CD8-positive, alpha-beta memory T cell (primary cell): Measurements from ENCODE around the gene INPP5A. TPM values are rescaled to one million over a fixed set of nuclear protein-coding genes. Genes with fewer than 3 reads are reported as not detected.

Source experiments
- CTCF ChIA-PET: fragments of 350-600 bp; sonication (Branson Sonifier 250); formaldehyde crosslinking; loops from one replicate; lab custom pipeline; 2021; ENCODE audit warnings: antibody characterized with exemption; lab: Charles Lee
- POLR2A ChIA-PET: fragments of 350-600 bp; sonication (Branson Sonifier 250); formaldehyde crosslinking; loops from one replicate; lab custom pipeline; 2021; ENCODE audit warnings: antibody characterized with exemption; lab: Charles Lee
- DNase-seq, 5 donors: peaks; one replicate each; pipeline versions ENCODE4 v3.0.0 to v3.0.0-alpha.2; 2020 to 2022; ENCODE audit warnings: mixed read lengths in 1 of 5
- H3K27ac ChIP-seq: one replicate; pipeline ENCODE4 v1.7.0; 2013; ENCODE audit warnings: low read depth, mild to moderate bottlenecking, low read length, moderate library complexity
- H3K27me3 ChIP-seq: 2 replicates; pipeline ENCODE4 v1.7.0; 2013; ENCODE audit warnings: low read length, mild to moderate bottlenecking; ENCODE audit not compliant: insufficient read depth, poor library complexity, severe bottlenecking
- H3K36me3 ChIP-seq: 2 replicates; pipeline ENCODE4 v1.7.0; 2013; ENCODE audit warnings: mild to moderate bottlenecking, low read length, moderate library complexity; ENCODE audit not compliant: insufficient read depth
- H3K4me1 ChIP-seq: 2 replicates; pipeline ENCODE4 v1.7.0; 2013; ENCODE audit warnings: mild to moderate bottlenecking, low read length, moderate library complexity; ENCODE audit not compliant: insufficient read depth
- H3K4me3 ChIP-seq: 2 replicates; pipeline ENCODE4 v1.7.0; 2013; ENCODE audit warnings: mild to moderate bottlenecking, low read length
- H3K9me3 ChIP-seq: 2 replicates; pipeline ENCODE4 v1.7.0; 2013; ENCODE audit warnings: mild to moderate bottlenecking, low read length
- H3K27ac Mint-ChIP-seq, 8 donors: one replicate each; pipeline ENCODE4 v1.8.0; 2020 to 2021; ENCODE audit warnings: mixed read lengths in 8 of 8, mild to moderate bottlenecking in 6 of 8, inconsistent platforms in 3 of 8, moderate library complexity in 3 of 8
- H3K27me3 Mint-ChIP-seq, 2 donors: one replicate each; pipeline ENCODE4 v1.8.0; 2020 to 2021; ENCODE audit warnings: mixed read lengths in 2 of 2, mild to moderate bottlenecking in 1 of 2, moderate library complexity in 1 of 2
- H3K36me3 Mint-ChIP-seq, 3 donors: one replicate each; pipeline ENCODE4 v1.8.0; 2020 to 2021; ENCODE audit warnings: mixed read lengths in 3 of 3, inconsistent platforms in 1 of 3, mild to moderate bottlenecking in 1 of 3
- H3K4me1 Mint-ChIP-seq, 3 donors: one replicate each; pipeline ENCODE4 v1.8.0; 2020 to 2021; ENCODE audit warnings: mixed read lengths in 3 of 3, inconsistent platforms in 1 of 3, mild to moderate bottlenecking in 1 of 3
- H3K4me3 Mint-ChIP-seq, 7 donors: one replicate each; pipeline ENCODE4 v1.8.0; 2020 to 2021; ENCODE audit warnings: mixed read lengths in 7 of 7, mild to moderate bottlenecking in 6 of 7, moderate library complexity in 4 of 7, inconsistent platforms in 2 of 7
- H3K9me3 Mint-ChIP-seq, 5 donors: one replicate each; pipeline ENCODE4 v1.8.0; 2020 to 2022; ENCODE audit warnings: mixed read lengths in 5 of 5, mild to moderate bottlenecking in 3 of 5, moderate library complexity in 2 of 5, inconsistent platforms in 1 of 5
- polyA plus RNA-seq: library from polyadenylated mRNA; unstranded; fragments of 300-500 nt; fragmentation: Illumina TruSeq; gene quantifications from one replicate; pipeline ENCODE4 v1.2.3, GENCODE V29; 2021
- total RNA-seq, 2 experiments: library from RNA; stranded (reverse); gene quantifications; one replicate each; pipeline ENCODE4 v1.2.3, GENCODE V29; 2021

The INPP5A gene
- total and polyA plus RNA-seq, 3 experiments from 2014 or later = 1.1 to 6.1 (median 4.8) TPM

DNA sequence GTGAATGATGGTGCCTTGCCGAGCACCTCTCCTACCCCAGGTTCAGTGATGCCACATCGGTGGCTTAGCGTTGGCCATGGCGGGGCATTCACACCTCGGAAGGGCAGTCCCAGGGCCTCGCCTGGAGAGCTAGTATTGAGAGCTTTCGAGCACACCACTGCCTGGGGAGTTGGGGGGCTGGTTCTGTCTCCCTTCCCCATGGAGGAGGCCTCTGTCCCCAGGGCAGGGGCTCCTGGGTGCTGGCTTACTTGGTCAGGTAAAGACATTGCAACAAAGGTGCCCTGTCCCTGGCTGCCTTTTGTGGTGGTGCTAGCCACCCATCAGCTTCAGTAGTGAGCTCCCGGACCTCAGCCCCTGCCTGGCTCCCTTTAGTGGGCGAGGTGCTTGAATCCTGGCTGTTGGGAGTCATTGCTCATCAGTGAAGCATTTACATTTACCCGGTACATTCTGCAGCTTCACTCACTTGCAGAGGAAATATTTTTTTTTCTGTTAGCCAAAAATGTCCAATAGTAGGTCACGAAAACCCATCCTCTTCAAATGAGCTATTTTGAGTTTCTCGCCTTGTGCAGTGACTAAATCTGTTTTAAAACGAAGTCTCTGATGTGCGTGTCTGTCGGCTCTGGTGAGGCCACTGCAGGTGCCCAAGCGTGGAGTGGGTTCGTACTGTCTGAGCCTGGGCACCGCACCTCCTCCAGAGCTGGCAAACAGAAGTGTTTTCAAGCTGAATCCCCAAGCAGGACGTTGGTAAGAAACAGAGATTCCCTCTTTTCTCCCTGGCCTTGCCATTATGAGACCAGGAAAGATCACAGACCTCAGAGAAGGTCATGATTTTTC, 95.5 kb downstream of the INPP5A start:
- CTCF ChIA-PET = interaction anchor here (0.8 kb wide), 1 partner anchor 173 kb away, joined by 4 read pairs; no protein-coding TSS in a partner anchor
- H3K27me3 Mint-ChIP-seq = no peaks in the 10 kb centered on the region

DNA sequence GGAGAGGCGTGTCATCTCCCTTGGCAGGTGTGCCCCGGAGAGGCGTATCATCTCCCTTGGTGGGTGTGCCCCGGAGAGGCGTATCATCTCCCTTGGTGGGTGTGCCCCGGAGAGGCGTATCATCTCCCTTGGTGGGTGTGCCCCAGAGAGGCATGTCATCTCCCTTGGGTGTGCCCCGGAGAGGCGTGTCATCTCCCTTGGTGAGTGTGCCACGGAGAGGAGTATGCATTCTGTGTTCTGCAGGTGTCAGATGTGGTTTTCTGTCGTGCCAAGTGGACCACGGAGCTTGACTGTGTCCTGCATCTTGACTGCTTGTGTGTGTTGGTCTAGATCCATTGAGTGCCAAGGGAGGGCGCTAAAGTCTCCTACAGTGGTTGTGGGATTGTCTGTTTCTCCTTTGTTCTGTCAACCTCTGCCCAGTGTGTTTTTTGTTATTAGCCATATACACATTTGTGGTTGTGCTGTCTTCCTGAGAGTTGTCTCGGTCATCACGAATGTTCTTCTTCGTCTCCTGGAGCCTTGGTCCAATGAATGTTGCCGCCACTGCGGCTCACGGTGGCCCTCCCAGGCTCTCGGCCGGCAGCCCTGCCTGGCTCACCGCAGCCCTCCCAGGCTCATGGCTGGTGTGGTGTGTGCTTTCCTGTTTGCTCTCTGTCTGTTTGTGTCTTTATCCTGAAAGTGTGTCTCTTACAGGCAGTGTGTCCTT, 96.8 kb downstream of the INPP5A start:
- no peaks in the 10 kb centered on the region for H3K36me3 Mint-ChIP-seq
- CTCF ChIA-PET = interaction anchor here (1.1 to 1.3 kb wide), 2 partner anchors 174 to 175 kb away, joined by 3 read pairs; no protein-coding TSS in a partner anchor
- H3K27ac ChIP-seq = no peak overlapping the region
- H3K4me3 Mint-ChIP-seq = no peak overlapping the region
- POLR2A ChIA-PET = no interaction called here
- no peaks in the 10 kb centered on the region for H3K9me3 ChIP-seq
- peaks cover 8% of the 10 kb centered on the region for H3K4me1 ChIP-seq
- DNase-seq = peak in 1 of 5 donors; percentile 29
- peaks cover 17 to 33% (median 27%) of the 10 kb centered on the region in 3 donors for H3K4me1 Mint-ChIP-seq
- H3K9me3 Mint-ChIP-seq = no peaks in the 10 kb centered on the region
- no peaks in the 10 kb centered on the region for H3K27me3 ChIP-seq
- no peaks in the 10 kb centered on the region for H3K36me3 ChIP-seq
- no peaks in the 10 kb centered on the region for H3K27me3 Mint-ChIP-seq
- H3K4me3 ChIP-seq = no peak overlapping the region
- H3K27ac Mint-ChIP-seq = no peak overlapping the region

More for the DNA sequence above, 95.5 kb downstream of the INPP5A start:
- no peak overlapping the region for H3K4me3 Mint-ChIP-seq
- no peaks in the 10 kb centered on the region for H3K9me3 ChIP-seq
- peaks cover 6% of the 10 kb centered on the region for H3K4me1 ChIP-seq
- no peak overlapping the region for H3K4me3 ChIP-seq
- peak overlapping the region in 2 of 8 donors; percentile 47 to 84 for H3K27ac Mint-ChIP-seq
- H3K36me3 ChIP-seq = no peaks in the 10 kb centered on the region
- H3K36me3 Mint-ChIP-seq = no peaks in the 10 kb centered on the region
- no peak overlapping the region for H3K27ac ChIP-seq
- POLR2A ChIA-PET = no interaction called here
- H3K27me3 ChIP-seq = no peaks in the 10 kb centered on the region
- no peaks in the 10 kb centered on the region for H3K9me3 Mint-ChIP-seq
- DNase-seq = peak in 1 of 5 donors; percentile 10
- peaks cover 22 to 41% (median 28%) of the 10 kb centered on the region in 3 donors for H3K4me1 Mint-ChIP-seq

- POLR2A ChIA-PET = no interaction called here
- no peaks in the 10 kb centered on the region for H3K27me3 ChIP-seq
- H3K36me3 Mint-ChIP-seq = no peaks in the 10 kb centered on the region
- peaks cover 13 to 28% (median 22%) of the 10 kb centered on the region in 3 donors for H3K4me1 Mint-ChIP-seq
- H3K27me3 Mint-ChIP-seq = no peaks in the 10 kb centered on the region
- H3K36me3 ChIP-seq = no peaks in the 10 kb centered on the region
- no peak overlapping the region for H3K4me3 ChIP-seq
- no peak overlapping the region for H3K4me3 Mint-ChIP-seq
- no peak overlapping the region for H3K27ac ChIP-seq
- CTCF ChIA-PET = interaction anchor here (1.0 to 1.3 kb wide), 3 partner anchors 174 to 245 kb away, joined by 3 read pairs; no protein-coding TSS in a partner anchor
- H3K27ac Mint-ChIP-seq = no peak overlapping the region
- no peaks in the 10 kb centered on the region for H3K9me3 Mint-ChIP-seq
- peak in 1 of 5 donors; percentile 20 for DNase-seq
- peaks cover 8% of the 10 kb centered on the region for H3K4me1 ChIP-seq
- H3K9me3 ChIP-seq = no peaks in the 10 kb centered on the region
These were observed 97.3 kb downstream of the INPP5A start for GRCh38 chr10:132634947-132635271.

DNA sequence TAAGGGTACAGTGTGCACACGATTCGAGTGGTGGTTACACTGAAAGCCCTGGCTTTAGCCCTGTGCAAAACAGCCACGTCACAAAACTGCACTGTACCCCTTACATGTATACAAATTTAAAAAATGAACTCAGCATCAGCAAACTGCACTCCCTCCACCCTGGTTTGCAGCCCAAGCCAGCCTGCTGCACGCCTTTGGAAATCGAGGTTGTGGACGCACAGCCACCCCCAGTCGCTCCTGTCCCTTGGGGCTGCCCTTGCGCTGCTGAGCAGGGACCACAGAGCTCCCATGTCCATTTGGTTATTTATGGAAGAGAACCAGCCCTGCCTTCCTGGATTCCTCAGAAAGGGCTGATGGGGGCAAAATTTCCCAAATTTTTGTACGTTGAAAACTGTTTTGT, 98.8 kb downstream of the INPP5A start:
- peaks cover 8% of the 10 kb centered on the region for H3K4me1 ChIP-seq
- H3K4me3 ChIP-seq = no peak overlapping the region
- ChIA-PET POLR2A (no interaction called here), CTCF (interaction anchor here (1.3 kb wide), 1 partner anchor 177 kb away, joined by 8 read pairs; no protein-coding TSS in a partner anchor)
- H3K27ac ChIP-seq = no peak overlapping the region
- Mint-ChIP-seq H3K27me3 (no peaks in the 10 kb centered on the region), H3K27ac (no peak overlapping the region), H3K4me1 (peaks cover 10 to 26% (median 17%) of the 10 kb centered on the region in 3 donors), H3K36me3 (no peaks in the 10 kb centered on the region), H3K4me3 (no peak overlapping the region), H3K9me3 (peaks cover 0 to 2% (median 0%) of the 10 kb centered on the region in 5 donors)
- no peaks in the 10 kb centered on the region for H3K36me3 ChIP-seq
- DNase-seq = peak in 1 of 5 donors; percentile 22
- no peaks in the 10 kb centered on the region for H3K27me3 ChIP-seq
- no peaks in the 10 kb centered on the region for H3K9me3 ChIP-seq

DNA sequence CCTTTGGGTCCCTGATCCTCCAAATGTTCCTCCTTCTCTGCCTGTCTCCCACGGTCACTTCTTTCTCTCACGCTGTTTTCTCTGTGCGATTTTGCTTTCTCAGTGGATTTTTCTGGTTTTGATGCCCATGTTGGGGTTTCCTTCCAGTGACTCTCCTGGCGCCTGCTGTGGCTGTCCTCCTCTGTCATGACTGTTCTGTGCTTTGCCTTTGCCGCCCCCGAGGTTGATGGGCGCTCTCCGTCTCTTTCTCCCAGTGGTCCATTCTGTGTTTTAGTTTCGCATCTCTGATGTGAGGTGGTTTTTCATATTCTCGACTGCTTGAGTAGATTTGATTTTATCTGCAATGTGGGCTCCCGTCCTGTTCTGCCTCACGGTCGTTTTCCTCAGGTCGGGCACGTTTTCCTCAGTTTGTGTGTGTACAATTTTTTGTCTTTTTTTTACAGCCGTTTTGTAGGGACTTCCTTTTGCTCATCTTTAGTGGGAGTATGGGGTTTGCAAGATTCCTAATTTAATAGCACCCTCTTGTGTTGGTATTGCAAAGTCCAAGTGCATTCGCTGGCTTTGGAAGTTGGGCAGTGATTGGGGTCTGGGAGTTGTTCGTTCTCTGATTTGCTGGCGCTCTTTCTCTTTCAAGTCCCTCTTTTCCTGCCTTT, 100.0 kb downstream of the INPP5A start:
- Mint-ChIP-seq H3K4me3 (no peak overlapping the region), H3K36me3 (no peaks in the 10 kb centered on the region)

GRCh38 chr10:132638130-132638515, 100.5 kb downstream of the INPP5A start:
- CTCF ChIA-PET = interaction anchor here (2.2 kb wide), 1 partner anchor 178 kb away, joined by 8 read pairs; no protein-coding TSS in a partner anchor
- peaks cover 8% of the 10 kb centered on the region for H3K4me1 ChIP-seq
- no peaks in the 10 kb centered on the region for H3K9me3 ChIP-seq
- Mint-ChIP-seq H3K4me1 (peaks cover 10 to 26% (median 17%) of the 10 kb centered on the region in 3 donors), H3K9me3 (peaks cover 0 to 2% (median 0%) of the 10 kb centered on the region in 5 donors), H3K36me3 (no peaks in the 10 kb centered on the region), H3K4me3 (no peak overlapping the region), H3K27me3 (peaks cover 0 to 1% of the 10 kb centered on the region in 2 donors), H3K27ac (no peak overlapping the region)
- no peak overlapping the region for H3K27ac ChIP-seq
- no peaks in the 10 kb centered on the region for H3K27me3 ChIP-seq
- DNase-seq = no peak
- POLR2A ChIA-PET = no interaction called here
- H3K36me3 ChIP-seq = no peaks in the 10 kb centered on the region
- H3K4me3 ChIP-seq = no peak overlapping the region

More for the DNA sequence above, 100.0 kb downstream of the INPP5A start:
- peak in 3 of 5 donors; percentile 37 to 51 (median 42) for DNase-seq
- no peaks in the 10 kb centered on the region for H3K36me3 ChIP-seq
- CTCF ChIA-PET = interaction anchor here (2.2 kb wide), 1 partner anchor 178 kb away, joined by 8 read pairs; no protein-coding TSS in a partner anchor
- no peaks in the 10 kb centered on the region for H3K27me3 ChIP-seq
- Mint-ChIP-seq H3K4me1 (peaks cover 10 to 26% (median 17%) of the 10 kb centered on the region in 3 donors), H3K27ac (peak overlapping the region in 2 of 8 donors; percentile 19 to 37), H3K9me3 (peaks cover 0 to 2% (median 0%) of the 10 kb centered on the region in 5 donors), H3K27me3 (peaks cover 0 to 1% of the 10 kb centered on the region in 2 donors)
- POLR2A ChIA-PET = no interaction called here
- no peaks in the 10 kb centered on the region for H3K9me3 ChIP-seq
- no peak overlapping the region for H3K27ac ChIP-seq
- H3K4me3 ChIP-seq = no peak overlapping the region
- H3K4me1 ChIP-seq = peaks cover 8% of the 10 kb centered on the region

DNA sequence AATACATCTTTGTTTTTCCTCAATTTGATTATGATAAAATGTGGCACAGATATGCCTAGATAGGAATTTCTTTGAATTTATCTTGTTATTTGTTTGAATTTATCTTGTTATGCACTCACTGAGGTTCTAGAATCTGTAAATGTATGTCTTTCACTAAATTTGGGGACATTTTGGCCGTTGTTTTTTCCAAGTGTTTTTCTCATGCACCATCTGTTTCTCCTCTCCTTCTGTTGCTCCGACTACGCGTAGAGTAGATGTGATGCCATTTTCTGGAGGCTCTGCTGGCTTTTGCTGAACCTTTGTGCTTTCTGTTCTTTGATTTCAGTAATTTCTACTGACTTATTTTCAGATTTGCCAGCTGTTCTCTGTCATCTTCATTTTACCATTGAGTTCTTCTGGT, 101.9 kb downstream of the INPP5A start:
- Mint-ChIP-seq H3K4me3 (no peak overlapping the region), H3K27me3 (peaks cover 0 to 1% of the 10 kb centered on the region in 2 donors), H3K36me3 (no peaks in the 10 kb centered on the region), H3K4me1 (peaks cover 8 to 20% (median 14%) of the 10 kb centered on the region in 3 donors), H3K9me3 (peaks cover 0 to 2% (median 0%) of the 10 kb centered on the region in 5 donors), H3K27ac (no peak overlapping the region)
- CTCF ChIA-PET = interaction anchor here (0.7 to 2.2 kb wide), 2 partner anchors 180 to 182 kb away, joined by 3 to 8 read pairs; no protein-coding TSS in a partner anchor
- no peaks in the 10 kb centered on the region for H3K9me3 ChIP-seq
- POLR2A ChIA-PET = no interaction called here
- no peaks in the 10 kb centered on the region for H3K27me3 ChIP-seq
- H3K4me3 ChIP-seq = no peak overlapping the region
- H3K27ac ChIP-seq = no peak overlapping the region
- no peaks in the 10 kb centered on the region for H3K36me3 ChIP-seq
- peaks cover 8% of the 10 kb centered on the region for H3K4me1 ChIP-seq
- DNase-seq = no peak
